ENCODE data around the gene MIA2. TPM values are rescaled to one million over a fixed set of nuclear protein-coding genes. Genes with fewer than 3 reads are reported as not detected.
"Not testable (repeated sequence)": the region's sequence is repeated elsewhere in the genome, so short reads cannot be mapped to it uniquely, and the experiment has no call there.

The MIA2 gene
- total and polyA plus RNA-seq, 2 donors: 13.5 to 34.9 TPM

- H3K36me3 ChIP-seq (ENCODE audit: insufficient read depth): no peaks in the 10 kb centered on the region
- WGBS: 87% methylated on average over 3 of the region's 3 CpGs
- no peak for DNase-seq (ENCODE audit: extremely low spot score)
- no peak overlapping the region for H3K4me3 ChIP-seq (ENCODE audit: low read depth, low read length)
- H3K27ac ChIP-seq (ENCODE audit: low read depth): no peak overlapping the region
- no peaks in the 10 kb centered on the region for H3K4me1 ChIP-seq (ENCODE audit: insufficient read depth)
These were observed 117.2 kb downstream of the MIA2 start for GRCh38 chr14:39350866-39351265.

GRCh38 chr14:39351708-39352107 is 118.0 kb downstream of the MIA2 start:
- Histone ChIP-seq H3K4me1 (ENCODE audit: insufficient read depth) (no peaks in the 10 kb centered on the region), H3K4me3 (ENCODE audit: low read depth, low read length) (no peak overlapping the region), H3K36me3 (ENCODE audit: insufficient read depth) (no peaks in the 10 kb centered on the region), H3K27ac (ENCODE audit: low read depth) (no peak overlapping the region)
- no peak for DNase-seq (ENCODE audit: extremely low spot score)
- WGBS: 93% methylated on average over 9 of the region's 9 CpGs

- not testable (repeated sequence) for H3K4me1 ChIP-seq (ENCODE audit: insufficient read depth)
These were observed 125.4 kb downstream of the MIA2 start for GRCh38 chr14:39359069-39359468.

GRCh38 chr14:39360316-39360715 is 126.6 kb downstream of the MIA2 start:
- Histone ChIP-seq H3K27ac (ENCODE audit: low read depth) (no peak overlapping the region), H3K36me3 (ENCODE audit: insufficient read depth) (peaks cover 2% of the 10 kb centered on the region), H3K4me1 (ENCODE audit: insufficient read depth) (no peaks in the 10 kb centered on the region), H3K4me3 (ENCODE audit: low read depth, low read length) (no peak overlapping the region)
- no peak for DNase-seq (ENCODE audit: extremely low spot score)

More at GRCh38 chr14:39359069-39359468, 125.4 kb downstream of the MIA2 start:
- H3K36me3 ChIP-seq (ENCODE audit: insufficient read depth); H3K27ac ChIP-seq (ENCODE audit: low read depth); H3K4me3 ChIP-seq (ENCODE audit: low read depth, low read length); DNase-seq (ENCODE audit: extremely low spot score): not testable (repeated sequence)
- WGBS: 93% methylated on average over 10 of the region's 10 CpGs

GRCh38 chr14:39361556-39361955 is 127.8 kb downstream of the MIA2 start:
- not testable (repeated sequence) for H3K4me1 ChIP-seq (ENCODE audit: insufficient read depth); H3K4me3 ChIP-seq (ENCODE audit: low read depth, low read length); DNase-seq (ENCODE audit: extremely low spot score); H3K36me3 ChIP-seq (ENCODE audit: insufficient read depth); H3K27ac ChIP-seq (ENCODE audit: low read depth)
- WGBS: 69% methylated on average over 5 of the region's 5 CpGs

GRCh38 chr14:39364509-39364908 is 130.8 kb downstream of the MIA2 start:
- Histone ChIP-seq H3K27ac (ENCODE audit: low read depth) (no peak overlapping the region), H3K36me3 (ENCODE audit: insufficient read depth) (peaks cover 2% of the 10 kb centered on the region), H3K4me1 (ENCODE audit: insufficient read depth) (no peaks in the 10 kb centered on the region), H3K4me3 (ENCODE audit: low read depth, low read length) (no peak overlapping the region)
- WGBS: 97% methylated on average over 1 of the region's 1 CpG
- DNase-seq (ENCODE audit: extremely low spot score): no peak

GRCh38 chr14:39365354-39365753 is 131.6 kb downstream of the MIA2 start:
- DNase-seq (ENCODE audit: extremely low spot score): no peak
- no peak overlapping the region for H3K27ac ChIP-seq (ENCODE audit: low read depth)
- peaks cover 2% of the 10 kb centered on the region for H3K36me3 ChIP-seq (ENCODE audit: insufficient read depth)
- no peak overlapping the region for H3K4me3 ChIP-seq (ENCODE audit: low read depth, low read length)
- H3K4me1 ChIP-seq (ENCODE audit: insufficient read depth): no peaks in the 10 kb centered on the region
- WGBS: 98% methylated on average over 1 of the region's 1 CpG

GRCh38 chr14:39366460-39367386 is 133.0 kb downstream of the MIA2 start:
- no peak for DNase-seq (ENCODE audit: extremely low spot score)
- H3K27ac ChIP-seq (ENCODE audit: low read depth): no peak overlapping the region
- no peak overlapping the region for H3K4me3 ChIP-seq (ENCODE audit: low read depth, low read length)
- WGBS: 95% methylated on average over 10 of the region's 10 CpGs
- peaks cover 2% of the 10 kb centered on the region for H3K36me3 ChIP-seq (ENCODE audit: insufficient read depth)
- H3K4me1 ChIP-seq (ENCODE audit: insufficient read depth): no peaks in the 10 kb centered on the region

GRCh38 chr14:39367387-39367751 is 133.7 kb downstream of the MIA2 start:
- no peak overlapping the region for H3K4me3 ChIP-seq (ENCODE audit: low read depth, low read length)
- 77% methylated on average over 2 of the region's 2 CpGs for WGBS
- no peak for DNase-seq (ENCODE audit: extremely low spot score)
- H3K4me1 ChIP-seq (ENCODE audit: insufficient read depth): no peaks in the 10 kb centered on the region
- H3K27ac ChIP-seq (ENCODE audit: low read depth): no peak overlapping the region
- H3K36me3 ChIP-seq (ENCODE audit: insufficient read depth): peaks cover 2% of the 10 kb centered on the region

- Histone ChIP-seq H3K36me3 (ENCODE audit: insufficient read depth) (peaks cover under 1% of the 10 kb centered on the region), H3K27ac (ENCODE audit: low read depth) (no peak overlapping the region), H3K4me1 (ENCODE audit: insufficient read depth) (no peaks in the 10 kb centered on the region), H3K4me3 (ENCODE audit: low read depth, low read length) (no peak overlapping the region)
- 51% methylated on average over 4 of the region's 4 CpGs for WGBS
- DNase-seq (ENCODE audit: extremely low spot score): peak; percentile 42
These were observed 134.7 kb downstream of the MIA2 start for GRCh38 chr14:39368261-39368959.

- DNase-seq (ENCODE audit: extremely low spot score): no peak
- no peaks in the 10 kb centered on the region for H3K36me3 ChIP-seq (ENCODE audit: insufficient read depth)
- H3K27ac ChIP-seq (ENCODE audit: low read depth): no peak overlapping the region
- no peaks in the 10 kb centered on the region for H3K4me1 ChIP-seq (ENCODE audit: insufficient read depth)
- 87% methylated on average over 2 of the region's 2 CpGs for WGBS
- no peak overlapping the region for H3K4me3 ChIP-seq (ENCODE audit: low read depth, low read length)
These were observed 135.3 kb downstream of the MIA2 start for GRCh38 chr14:39369029-39369428.

GRCh38 chr14:39370415-39370814 is 136.7 kb downstream of the MIA2 start:
- H3K27ac ChIP-seq (ENCODE audit: low read depth): no peak overlapping the region
- H3K4me3 ChIP-seq (ENCODE audit: low read depth, low read length): no peak overlapping the region
- H3K4me1 ChIP-seq (ENCODE audit: insufficient read depth): no peaks in the 10 kb centered on the region
- WGBS: 92% methylated on average over 12 of the region's 12 CpGs
- H3K36me3 ChIP-seq (ENCODE audit: insufficient read depth): no peaks in the 10 kb centered on the region
- DNase-seq (ENCODE audit: extremely low spot score): no peak

- Histone ChIP-seq H3K4me1 (ENCODE audit: insufficient read depth) (no peaks in the 10 kb centered on the region), H3K4me3 (ENCODE audit: low read depth, low read length) (no peak overlapping the region), H3K27ac (ENCODE audit: low read depth) (no peak overlapping the region), H3K36me3 (ENCODE audit: insufficient read depth) (no peaks in the 10 kb centered on the region)
- DNase-seq (ENCODE audit: extremely low spot score): no peak
- WGBS: 96% methylated on average over 1 of the region's 1 CpG
These were observed 138.9 kb downstream of the MIA2 start for GRCh38 chr14:39372656-39373055.

- Histone ChIP-seq H3K4me3 (ENCODE audit: low read depth, low read length) (no peak overlapping the region), H3K4me1 (ENCODE audit: insufficient read depth) (no peaks in the 10 kb centered on the region), H3K27ac (ENCODE audit: low read depth) (no peak overlapping the region), H3K36me3 (ENCODE audit: insufficient read depth) (no peaks in the 10 kb centered on the region)
- no peak for DNase-seq (ENCODE audit: extremely low spot score)
These were observed 141.1 kb downstream of the MIA2 start for GRCh38 chr14:39374851-39375250.
